HepG2 (cell line): ENCODE data around the gene KCNH1. TPM values are rescaled to one million over a fixed set of nuclear protein-coding genes. Genes with fewer than 3 reads are reported as not detected.

Source experiments
- ADNP ChIP-seq: sonication (generic); formaldehyde crosslinking; IDR thresholded peaks from 2 replicates; pipeline ENCODE4 v1.4.0; 2020; ENCODE audit warnings: missing genetic modification reagents
- ARID5B ChIP-seq: IDR thresholded peaks from 2 replicates; pipeline ENCODE4 v1.4.0; 2020; ENCODE audit warnings: mild to moderate bottlenecking, missing genetic modification reagents
- ATAD3A ChIP-seq: sonication (generic); formaldehyde crosslinking; IDR thresholded peaks from 2 replicates; pipeline ENCODE4 v1.4.0; 2020; ENCODE audit warnings: missing genetic modification reagents
- ATF5 ChIP-seq: sonication (generic); formaldehyde crosslinking; IDR thresholded peaks from 2 replicates; pipeline ENCODE4 v1.4.0; 2020; ENCODE audit warnings: mild to moderate bottlenecking, low read depth, missing genetic modification reagents
- BRCA1 ChIP-seq: sonication (generic); formaldehyde crosslinking; IDR thresholded peaks from 2 replicates; pipeline ENCODE4 v1.4.0; 2020; ENCODE audit warnings: missing genetic modification reagents
- CEBPG ChIP-seq: IDR thresholded peaks from 2 replicates; pipeline ENCODE4 v1.6.1; 2016
- DBP ChIP-seq: sonication (generic); formaldehyde crosslinking; IDR thresholded peaks from 2 replicates; pipeline ENCODE4 v1.4.0; 2020; ENCODE audit warnings: missing genetic modification reagents; ENCODE audit errors: not compliant biosample characterization
- GMEB2 ChIP-seq: IDR thresholded peaks from 2 replicates; pipeline ENCODE4 v1.6.1; 2016; ENCODE audit warnings: missing biosample characterization, missing genetic modification reagents, low read depth
- MAFK ChIP-seq, 2 experiments: IDR thresholded peaks in 1 of 2; conservative IDR thresholded peaks in 1 of 2; 2 replicates each; pipeline ENCODE4 v1.6.1; 2011; ENCODE audit warnings: improper control_type of control experiment in 2 of 2, low read length in 2 of 2
- MXD1 ChIP-seq: sonication (generic); formaldehyde crosslinking; IDR thresholded peaks from 2 replicates; pipeline ENCODE4 v1.4.0; 2020; ENCODE audit warnings: mild to moderate bottlenecking, missing genetic modification reagents
- SOX6 ChIP-seq, 2 experiments: fragments of 450-650 bp in 1 of 2; sonication (generic) in 1 of 2; formaldehyde crosslinking in 1 of 2; IDR thresholded peaks; 2 replicates each; pipeline versions ENCODE4 v1.4.0 to v1.6.1; 2017 to 2020; ENCODE audit warnings: antibody characterized with exemption in 1 of 2, mild to moderate bottlenecking in 1 of 2, missing genetic modification reagents in 1 of 2
- TOPORS ChIP-seq: sonication (generic); formaldehyde crosslinking; IDR thresholded peaks from 2 replicates; pipeline ENCODE4 v1.8.0; 2023; ENCODE audit warnings: mild to moderate bottlenecking, missing genetic modification reagents
- ZBTB14 ChIP-seq: sonication (generic); formaldehyde crosslinking; IDR thresholded peaks from 2 replicates; pipeline ENCODE4 v1.4.0; 2020; ENCODE audit warnings: missing genetic modification reagents
- ZBTB21 ChIP-seq: sonication (generic); formaldehyde crosslinking; IDR thresholded peaks from 2 replicates; pipeline ENCODE4 v1.4.0; 2020; ENCODE audit warnings: missing genetic modification reagents
- ZBTB7A ChIP-seq: sonication (generic); formaldehyde crosslinking; IDR thresholded peaks from 2 replicates; pipeline ENCODE4 v1.8.0; 2022; ENCODE audit warnings: mild to moderate bottlenecking, missing genetic modification reagents
- ZNF891 ChIP-seq: sonication (generic); formaldehyde crosslinking; IDR thresholded peaks from 2 replicates; pipeline ENCODE4 v1.5.0; 2020; ENCODE audit warnings: mild to moderate bottlenecking, missing genetic modification reagents
- ZXDC ChIP-seq: sonication (generic); formaldehyde crosslinking; IDR thresholded peaks from 2 replicates; pipeline ENCODE4 v1.5.0; 2020; ENCODE audit warnings: mild to moderate bottlenecking, missing genetic modification reagents
- polyA plus RNA-seq, 8 experiments: library from polyadenylated mRNA; depleted of rRNA in 3 of 8; stranded (reverse) in 7 of 8; unstranded in 1 of 8; fragments of >200 nt; fragmentation: Illumina TruSeq in 4 of 8; extraction: Trizol in 4 of 8; gene quantifications; 2 replicates each; pipeline versions ENCODE4 v1.2.1 to v1.2.3, GENCODE V29; 2011 to 2016; ENCODE audit warnings: low read depth in 4 of 8, missing spikeins in 1 of 8, mixed read lengths in 1 of 8; ENCODE audit not compliant: insufficient read depth in 1 of 8
- total RNA-seq, 5 experiments: library from RNA; depleted of rRNA; stranded (reverse); fragments of >200 nt; fragmentation: Illumina TruSeq; extraction: Trizol; gene quantifications; 2 replicates each; pipeline ENCODE4 v1.2.3, GENCODE V29; 2016; ENCODE audit warnings: low read depth in 1 of 5

The KCNH1 gene
- total and polyA plus RNA-seq, 2 of the 13 experiments (the other 11 are each of a cell fraction or from before 2014, with no cell fraction given): not detected

GRCh38 chr1:211133836-211134669 lies at the start of gene KCNH1 (continued):
- TF ChIP-seq ZXDC (CRISPR knock-in tag) (no peak), GMEB2 (no peak), CEBPG (CRISPR knock-in tag) (no peak), ATF5 (CRISPR knock-in tag) (no peak), ATAD3A (no peak), SOX6 (IDR thresholded peaks at IDR 0.05) (no peak), SOX6 (CRISPR knock-in tag; IDR thresholded peaks at IDR 0.05) (no peak), BRCA1 (CRISPR knock-in tag) (no peak), ZNF891 (0 out of 2 replicates have a peak, but pooled peaks have one; percentile 27), ARID5B (CRISPR knock-in tag) (no peak), ZBTB21 (no peak), DBP (no peak), TOPORS (peak; percentile 40; the same call in 1 of the 2 replicates), MAFK (conservative IDR thresholded peaks at IDR 0.05 in 1 of 2, IDR thresholded peaks at IDR 0.05 in 1 of 2; ENCODE audit: low read length in 2 of 2) (no peak), MXD1 (CRISPR knock-in tag) (no peak; the same call in 1 of the 2 replicates), ADNP (CRISPR knock-in tag) (0 out of 2 replicates have a peak, but pooled peaks have one; percentile 44), ZBTB14 (no peak), ZBTB7A (CRISPR knock-in tag) (no peak)
